GM19043 (cell line): ENCODE measurements around the gene TMEM14C.
A peak's percentile ranks its signal among the peaks of the same experiment; 100 is the strongest.

Experiments
- ATAC-seq: cut with Tn5 transposase; IDR thresholded peaks from one replicate; pipeline ENCODE4 v1.9.1; 2021; ENCODE audit warnings: low read depth; ENCODE audit not compliant: unreplicated experiment

The TMEM14C gene

DNA sequence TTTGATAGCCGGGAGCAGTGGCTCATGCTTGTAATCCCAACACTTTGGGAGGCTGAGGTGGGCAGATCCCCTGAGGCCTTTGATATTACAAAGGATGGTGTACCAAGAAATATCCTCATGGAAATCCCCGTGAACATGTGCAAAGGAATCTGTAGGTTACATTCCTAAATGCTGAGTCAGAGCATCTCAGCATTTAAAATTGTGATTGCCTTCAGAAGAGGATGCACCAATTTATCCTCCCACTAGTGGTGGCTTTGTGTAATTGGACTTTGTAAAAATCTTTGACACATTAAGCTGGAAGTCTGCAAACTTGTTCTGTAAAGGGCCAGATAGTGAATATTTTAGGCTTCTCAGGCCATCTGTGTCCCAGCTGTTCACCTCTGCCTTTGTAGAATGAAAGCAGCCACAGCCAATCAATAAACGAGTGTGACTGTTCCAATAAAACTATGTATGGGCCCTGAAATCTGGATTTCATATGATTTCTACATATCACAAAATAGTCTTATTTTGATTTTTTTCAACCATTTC, 36.5 kb downstream of the TMEM14C start:
- ATAC-seq = peak; percentile 61

DNA sequence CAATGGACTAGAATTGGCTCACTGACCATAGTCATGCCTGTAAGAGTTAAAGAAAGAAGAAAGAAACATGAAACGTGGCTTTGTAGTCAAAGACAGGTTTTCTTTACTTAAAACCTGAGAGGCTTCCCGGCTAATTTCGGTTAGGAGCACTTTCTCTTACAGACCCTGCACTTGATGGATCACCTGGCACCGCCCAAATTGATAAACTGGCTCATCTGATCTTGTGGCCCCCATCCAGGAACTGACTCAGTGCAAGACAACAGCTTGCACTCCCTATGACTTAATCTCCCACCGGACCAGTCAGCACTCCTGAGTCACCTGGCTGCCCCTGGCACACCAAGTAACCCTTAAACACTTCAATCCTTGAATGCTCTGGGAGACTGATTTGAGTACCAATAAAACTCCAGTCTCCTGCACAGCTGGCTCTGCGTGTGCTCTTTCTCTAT, 37.0 kb downstream of the TMEM14C start:
- no peak for ATAC-seq

DNA sequence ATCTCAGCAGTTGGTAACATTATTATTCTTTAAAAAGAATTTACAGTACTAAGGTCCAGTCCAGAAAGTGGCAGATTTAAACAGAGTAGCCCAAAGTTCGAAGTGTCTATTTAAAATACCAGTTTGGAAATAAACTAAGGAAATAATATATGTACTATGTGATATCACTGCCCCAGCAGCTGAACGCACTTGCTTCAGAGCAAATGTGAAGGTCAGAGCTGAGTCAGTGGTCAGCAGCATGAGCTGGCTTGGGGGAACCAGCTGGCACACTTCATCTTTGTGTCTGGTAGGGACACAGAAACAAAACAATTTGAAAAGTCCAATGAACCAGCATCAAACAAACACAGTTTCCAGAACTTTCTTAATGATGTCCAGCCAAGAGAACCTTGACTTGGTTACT, 40.1 kb downstream of the TMEM14C start:
- no peak for ATAC-seq

- ATAC-seq = no peak
Measured at GRCh38 chr6:10769419-10769818, 46.5 kb downstream of the TMEM14C start.

- no peak for ATAC-seq
Measured at GRCh38 chr6:10771371-10771894, 48.6 kb downstream of the TMEM14C start.

DNA sequence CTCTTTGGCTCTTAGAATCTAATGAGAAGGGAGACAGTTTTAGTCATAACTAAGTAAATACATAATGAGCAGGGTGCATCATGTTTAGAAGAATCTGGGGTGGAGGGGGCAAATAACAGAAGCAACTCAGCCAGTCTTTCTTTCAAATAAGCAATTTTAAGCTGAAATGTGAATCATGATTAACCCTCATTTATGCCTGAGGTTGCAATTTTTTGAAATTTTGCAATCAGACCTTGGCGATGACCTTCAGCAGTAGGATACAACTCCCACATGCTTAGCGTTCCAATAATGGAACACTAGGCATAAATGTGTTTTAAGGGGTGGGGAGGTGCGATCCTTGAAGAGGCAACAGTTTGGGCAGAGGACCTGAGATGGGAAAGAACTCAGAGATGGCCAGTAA, 55.4 kb downstream of the TMEM14C start:
- no peak for ATAC-seq

GRCh38 chr6:10779076-10779475, 56.2 kb downstream of the TMEM14C start:
- no peak for ATAC-seq
